Upper lobe of left lung (tissue), 4 donors: ENCODE results near the gene TEKT5.

ENCODE experiments used
- CTCF ChIP-seq, 6 experiments: fragments of 450-650 bp in 4 of 6; fragments of 200-600 bp in 2 of 6; sonication (generic) in 2 of 6; IDR thresholded peaks; one replicate each; pipeline ENCODE4 v1.5.1; 2016 to 2019; ENCODE audit warnings: antibody characterized with exemption in 6 of 6
- EP300 ChIP-seq, 4 donors: sonication (generic); formaldehyde crosslinking; IDR thresholded peaks; one replicate each; pipeline ENCODE4 v1.5.1; 2017; ENCODE audit warnings: antibody characterized with exemption in 4 of 4, control low read depth in 2 of 4
- POLR2A ChIP-seq, 4 donors: fragments of 450-650 bp; IDR thresholded peaks; one replicate each; pipeline ENCODE4 v1.5.1; 2016 to 2017; ENCODE audit warnings: antibody characterized with exemption in 4 of 4, mild to moderate bottlenecking in 2 of 4
- POLR2AphosphoS5 ChIP-seq, 2 donors: sonication (generic); formaldehyde crosslinking; IDR thresholded peaks; one replicate each; pipeline ENCODE4 v1.5.1; 2017; ENCODE audit warnings: antibody characterized with exemption in 2 of 2

DNA sequence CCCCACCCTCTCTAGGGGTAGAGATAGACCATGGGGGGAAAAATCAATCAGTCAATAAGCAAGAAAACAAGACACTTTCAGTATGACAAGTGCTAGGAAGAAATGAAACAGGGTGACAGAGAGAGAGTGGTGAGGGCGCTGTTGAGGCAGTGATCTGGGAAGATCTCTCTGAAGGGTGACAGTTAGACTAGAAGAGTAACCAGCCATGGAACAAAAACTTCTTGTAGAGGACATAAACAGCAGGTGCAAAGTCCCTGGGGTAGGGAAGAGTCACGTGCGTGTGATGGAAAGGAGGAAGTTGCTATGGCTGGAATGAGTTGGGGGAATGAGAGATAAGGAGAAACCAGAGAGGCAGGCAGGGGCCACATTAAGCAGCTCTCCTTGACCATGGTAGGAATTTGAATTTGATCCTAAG is 97.5 kb downstream of the TEKT5 start:
- TF ChIP-seq POLR2A (IDR thresholded peaks at IDR 0.05): no peak
- no peak for TF ChIP-seq POLR2AphosphoS5 (IDR thresholded peaks at IDR 0.05)
- TF ChIP-seq CTCF (IDR thresholded peaks at IDR 0.05): no peak
- TF ChIP-seq EP300 (IDR thresholded peaks at IDR 0.05): no peak
